ENCODE measurements around the gene SYNE1.

SYNE1 gene

GRCh38 chr6:152277826-152278329 is 359.3 kb downstream of the SYNE1 start:
- no peak for DNase-seq (ENCODE audit: low read depth in 2 of 2)

- DNase-seq (ENCODE audit: low read depth in 2 of 2) = no peak
Measured at GRCh38 chr6:152273638-152274037, 363.5 kb downstream of the SYNE1 start.

GRCh38 chr6:152273002-152273401 is 364.2 kb downstream of the SYNE1 start:
- no peak for DNase-seq (ENCODE audit: low read depth in 2 of 2)

GRCh38 chr6:152272486-152272885 is 364.7 kb downstream of the SYNE1 start:
- no peak for DNase-seq (ENCODE audit: low read depth in 2 of 2)

DNA sequence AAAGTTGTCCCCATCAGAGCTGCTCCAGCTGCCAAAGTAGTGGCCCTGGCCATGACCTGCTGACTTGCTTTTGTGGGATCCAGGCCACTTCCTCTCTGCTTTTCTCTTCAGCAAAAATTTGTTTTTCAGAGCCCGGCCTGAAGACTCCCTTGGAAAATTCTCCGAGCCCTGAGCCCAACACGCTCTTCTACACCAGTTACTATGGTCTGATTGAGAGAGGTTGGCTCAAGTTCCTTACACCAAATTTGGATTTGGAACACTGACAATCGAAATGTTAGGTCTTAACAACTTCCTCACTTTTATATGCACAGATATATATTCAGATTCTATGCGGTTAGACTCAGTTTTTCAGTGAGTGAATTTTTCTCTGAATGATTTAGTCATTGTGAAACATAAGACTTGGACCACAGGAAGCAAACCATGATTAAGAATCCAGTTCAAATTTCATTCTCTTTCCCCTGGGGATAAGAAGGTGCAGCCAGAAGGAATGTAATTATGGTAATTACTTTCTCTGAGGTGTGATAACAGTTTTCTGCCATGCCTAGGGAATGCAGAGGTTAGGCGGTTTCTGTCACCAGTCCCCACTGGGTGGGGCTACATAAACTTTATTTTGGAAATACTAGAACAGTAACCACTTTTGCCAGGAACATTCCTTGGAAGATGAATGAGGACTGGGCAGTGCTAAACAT is 365.2 kb downstream of the SYNE1 start:
- no peak for DNase-seq (ENCODE audit: low read depth in 2 of 2)

DNA sequence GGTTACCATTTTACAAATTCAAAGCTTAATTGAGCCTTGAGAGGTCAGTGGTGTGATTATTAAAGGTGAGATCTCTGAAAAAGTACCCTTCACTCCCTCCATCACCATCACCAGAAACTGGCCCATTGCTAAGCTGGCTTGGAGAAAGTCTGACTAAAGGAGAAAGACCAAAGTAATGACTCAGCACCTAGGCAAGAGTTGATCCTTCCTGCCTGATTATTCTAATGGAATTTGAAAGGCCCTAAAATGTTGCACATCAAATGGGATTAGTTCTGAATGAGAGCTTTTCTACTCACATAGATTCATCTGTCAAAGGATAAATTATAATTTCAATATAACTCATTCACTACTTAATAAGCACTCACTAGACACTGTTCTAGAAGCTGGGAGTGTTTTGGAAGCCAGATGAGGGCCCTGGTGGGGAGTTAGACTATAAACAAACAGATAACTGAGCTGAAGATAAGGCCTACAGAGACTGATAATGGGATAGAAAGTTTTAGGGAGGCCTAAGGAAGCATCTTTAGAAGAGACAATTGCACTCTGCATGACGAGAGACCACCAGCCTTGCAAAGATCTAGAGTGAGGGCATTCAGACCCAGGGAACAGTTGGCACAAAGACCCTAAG is 366.7 kb downstream of the SYNE1 start:
- DNase-seq (ENCODE audit: low read depth in 2 of 2) = no peak

DNA sequence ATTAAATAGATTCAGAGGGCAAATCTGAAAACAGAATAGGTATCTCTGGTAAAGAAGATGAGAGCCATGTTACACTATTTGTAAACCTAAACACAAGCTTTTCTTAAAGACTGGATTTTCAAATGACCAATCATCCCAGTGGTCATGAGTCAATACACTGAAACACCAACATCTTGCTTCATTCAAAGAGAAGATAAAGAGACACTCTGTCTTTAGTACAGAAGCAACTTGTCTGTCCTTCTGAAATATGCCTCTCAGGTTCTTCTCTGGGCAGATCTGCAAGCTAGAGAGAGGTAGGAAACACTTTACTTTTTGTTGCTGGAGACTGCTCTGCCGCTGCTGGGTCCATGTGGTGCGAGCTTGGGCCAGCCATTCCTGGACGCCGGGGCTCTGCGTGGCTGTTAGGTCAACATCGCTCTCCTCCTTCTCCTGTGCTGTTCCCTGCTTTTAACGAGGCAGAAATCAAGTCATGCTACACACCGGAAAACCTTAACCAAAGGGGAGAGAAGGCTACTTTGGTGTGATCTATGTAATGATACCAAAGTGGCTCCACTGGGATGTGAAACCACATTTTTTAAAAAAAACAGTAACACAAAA is 368.2 kb downstream of the SYNE1 start:
- DNase-seq (ENCODE audit: low read depth in 2 of 2) = no peak

- no peak for DNase-seq (ENCODE audit: low read depth in 2 of 2)
Measured at GRCh38 chr6:152267967-152268845, 369.0 kb downstream of the SYNE1 start.

GRCh38 chr6:152265651-152266050 is 371.5 kb downstream of the SYNE1 start:
- DNase-seq (ENCODE audit: low read depth in 2 of 2) = no peak

DNA sequence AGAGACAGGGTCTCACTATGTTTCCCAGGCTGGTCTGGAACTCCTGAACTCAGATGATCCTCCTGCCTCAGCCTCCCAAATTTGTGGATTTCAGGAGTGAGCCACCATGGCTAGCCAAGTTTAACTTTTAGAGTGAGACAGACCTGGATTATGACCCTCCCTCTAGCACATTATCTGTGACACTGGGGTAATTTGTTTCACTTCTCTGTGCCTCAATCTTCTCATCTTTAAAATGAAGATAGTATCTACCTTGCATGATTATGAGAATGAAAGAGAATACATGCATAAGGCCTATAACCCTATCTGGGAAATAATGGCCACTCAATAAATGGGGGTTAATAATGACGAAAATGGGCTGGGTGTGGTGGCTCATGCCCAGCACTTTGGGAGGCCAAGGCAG is 373.6 kb downstream of the SYNE1 start:
- DNase-seq (ENCODE audit: low read depth in 2 of 2) = no peak

GRCh38 chr6:152261179-152261578 is 376.0 kb downstream of the SYNE1 start:
- DNase-seq (ENCODE audit: low read depth in 2 of 2) = no peak

DNA sequence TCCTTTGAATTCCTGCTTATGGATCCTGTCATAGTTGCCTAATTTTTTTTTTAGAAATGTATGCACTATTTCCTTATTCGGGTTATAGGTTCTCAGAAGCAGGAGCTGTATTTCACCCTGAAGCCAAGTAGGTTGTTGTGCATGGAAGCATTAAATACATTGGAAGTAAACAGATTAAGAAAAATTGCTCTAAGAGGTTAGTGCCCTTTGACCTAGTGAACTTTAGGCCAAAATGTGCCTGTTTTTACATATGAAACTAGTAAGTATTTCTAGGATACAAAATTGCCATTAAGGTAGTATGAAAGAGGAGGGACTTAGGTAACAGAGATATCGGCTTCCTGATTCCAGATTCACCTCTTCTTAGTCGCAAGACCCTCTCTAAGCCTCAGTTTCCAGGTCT is 377.9 kb downstream of the SYNE1 start:
- DNase-seq (ENCODE audit: low read depth in 2 of 2) = no peak

DNA sequence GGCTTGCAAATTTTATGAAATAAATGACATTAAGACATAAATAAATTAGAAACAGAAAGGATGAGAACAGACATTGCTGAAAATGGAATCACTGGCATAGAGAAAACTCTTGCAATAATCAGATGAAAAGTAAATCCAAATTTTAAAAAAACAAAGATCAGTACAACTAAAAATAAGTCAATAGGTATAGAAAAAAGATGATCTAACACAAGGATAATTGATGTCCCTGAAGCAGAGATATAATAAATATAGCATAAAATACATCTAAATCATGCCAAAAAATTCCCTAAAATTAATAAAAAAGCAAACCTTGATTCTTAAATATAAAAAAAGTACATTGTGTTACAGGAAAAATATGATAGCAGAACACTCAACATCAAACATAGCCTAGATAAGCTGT is 379.6 kb downstream of the SYNE1 start:
- no peak for DNase-seq (ENCODE audit: low read depth in 2 of 2)

- DNase-seq (ENCODE audit: low read depth in 2 of 2) = no peak
Measured at GRCh38 chr6:152250127-152250526, 387.0 kb downstream of the SYNE1 start.

DNA sequence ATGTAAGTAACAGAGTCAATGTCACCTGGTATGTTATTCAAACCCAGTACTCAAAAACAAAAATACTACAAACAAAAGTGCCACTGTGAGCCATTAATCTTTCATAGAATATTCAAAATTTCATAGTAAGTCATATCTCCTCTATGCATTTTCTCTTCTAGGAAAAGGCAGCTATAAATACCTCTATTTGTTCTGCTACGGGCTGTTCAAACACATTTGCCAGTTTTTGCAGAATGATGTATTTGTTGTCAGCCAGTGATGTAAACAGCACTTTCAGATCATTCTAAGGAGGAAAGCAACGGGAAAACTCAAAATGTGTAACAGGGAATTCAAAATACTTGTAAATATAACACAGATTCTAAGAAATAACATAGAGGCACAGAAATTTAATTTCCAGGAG is 388.2 kb downstream of the SYNE1 start:
- no peak for DNase-seq (ENCODE audit: low read depth in 2 of 2)

GRCh38 chr6:152246554-152247337 is 390.4 kb downstream of the SYNE1 start:
- DNase-seq (ENCODE audit: low read depth in 2 of 2) = no peak

GRCh38 chr6:152244998-152245630 is 392.0 kb downstream of the SYNE1 start:
- DNase-seq (ENCODE audit: low read depth in 2 of 2) = no peak

DNA sequence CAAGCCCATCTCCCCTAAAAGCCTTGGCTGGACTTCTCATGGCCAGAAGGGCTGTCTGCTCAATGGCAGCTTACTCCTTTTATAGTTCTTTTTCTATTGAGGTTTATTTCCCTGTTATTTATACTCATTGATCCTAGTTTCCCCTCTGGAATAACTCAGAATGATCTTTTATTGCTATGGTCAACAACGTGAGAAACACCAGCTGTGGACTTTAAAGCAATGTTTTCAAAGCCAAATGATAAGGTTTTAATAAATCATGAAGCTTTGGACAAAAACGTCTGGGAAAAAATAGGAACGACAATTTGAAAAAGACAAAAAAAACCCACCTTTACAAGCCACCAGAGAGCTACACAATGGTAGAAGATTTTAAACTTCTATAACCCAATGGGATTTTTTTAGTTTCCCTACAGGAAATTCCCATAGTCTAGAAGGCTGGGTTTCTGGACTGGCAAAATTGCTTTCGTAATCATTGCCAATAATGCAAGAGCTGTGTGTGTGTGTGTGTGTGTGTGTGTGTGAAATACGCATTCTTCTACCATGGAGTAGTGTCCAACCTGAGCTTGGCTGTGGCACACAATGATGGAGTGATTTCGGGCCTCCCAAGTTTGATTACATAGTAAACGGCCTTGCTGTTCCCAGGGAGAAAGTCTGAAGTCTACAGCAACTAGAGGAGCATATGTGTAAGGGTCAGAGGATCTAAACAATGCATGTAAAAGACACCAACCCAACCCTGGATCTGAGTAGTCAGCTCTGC is 396.0 kb downstream of the SYNE1 start:
- DNase-seq (ENCODE audit: low read depth in 2 of 2) = no peak

GRCh38 chr6:152240436-152240835 is 396.7 kb downstream of the SYNE1 start:
- DNase-seq (ENCODE audit: low read depth in 2 of 2) = no peak
